ENCODE data around the gene SBF2. TPM values are rescaled to one million over a fixed set of nuclear protein-coding genes. Genes with fewer than 3 reads are reported as not detected.

The SBF2 gene
- polyA plus RNA-seq, 1 donor (not counting 4 experiments of a cell fraction or from before 2014, with no cell fraction given), result 24.5 TPM

- H3K9me3 ChIP-seq (ENCODE audit: control insufficient read depth, low read depth, low read length), result no peaks in the 10 kb centered on the region
- H4K20me1 ChIP-seq (ENCODE audit: control insufficient read depth, extremely low read depth, insufficient read depth, low read length), result no peaks in the 10 kb centered on the region
- no peaks in the 10 kb centered on the region for H3K79me2 ChIP-seq (ENCODE audit: control insufficient read depth, insufficient read depth, low read length)
- H3K4me1 ChIP-seq (ENCODE audit: control insufficient read depth, extremely low read depth, insufficient read depth, low read length), result no peaks in the 10 kb centered on the region
- TF ChIP-seq CTCF (optimal IDR thresholded peaks at IDR 0.05 in 1 of 3, IDR thresholded peaks at IDR 0.05 in 1 of 3, conservative IDR thresholded peaks at IDR 0.05 in 1 of 3; ENCODE audit: extremely low read depth in 1 of 3, insufficient read depth in 2 of 3, low read length in 3 of 3) (no peak), EZH2 (IDR thresholded peaks at IDR 0.05; ENCODE audit: low read length) (no peak)
- no peak overlapping the region for H3K9ac ChIP-seq (ENCODE audit: control insufficient read depth, extremely low read depth, insufficient read depth, low read length)
- FAIRE-seq, result no peak
- DNase-seq (ENCODE audit: low read depth, low spot score), result no peak
- H3K36me3 ChIP-seq (ENCODE audit: control insufficient read depth in 2 of 2, extremely low read depth in 1 of 2, insufficient read depth in 2 of 2, low read length in 2 of 2), result peaks cover 0 to 1% of the 10 kb centered on the region in 2 experiments
- H3K9me1 ChIP-seq (ENCODE audit: control insufficient read depth, extremely low read depth, insufficient read depth, low read length), result no peaks in the 10 kb centered on the region
- no peak overlapping the region for H3K27ac ChIP-seq (ENCODE audit: control insufficient read depth, insufficient read depth, low read length)
- no peak overlapping the region for H2AFZ ChIP-seq (ENCODE audit: control insufficient read depth, low read length)
- dilution Hi-C loops (cut with MboI; ENCODE audit: extremely low pct_ligation_motif_present, low sequenced_read_pairs), result no loop called here
- H3K27me3 ChIP-seq (ENCODE audit: control insufficient read depth, extremely low read depth, insufficient read depth, low read length), result no peaks in the 10 kb centered on the region
- no peak overlapping the region for H3K4me3 ChIP-seq (ENCODE audit: control insufficient read depth in 2 of 3, extremely low read depth in 1 of 3, insufficient read depth in 2 of 3, low read depth in 1 of 3, low read length in 3 of 3)
- H3K4me2 ChIP-seq (ENCODE audit: control insufficient read depth, extremely low read depth, insufficient read depth, low read depth, low read length), result no peak overlapping the region
Measured at GRCh38 chr11:10017911-10018310, 276.1 kb downstream of the SBF2 start.

- H4K20me1 ChIP-seq (ENCODE audit: control insufficient read depth, extremely low read depth, insufficient read depth, low read length), result no peaks in the 10 kb centered on the region
- no peak overlapping the region for H3K4me3 ChIP-seq (ENCODE audit: control insufficient read depth in 2 of 3, extremely low read depth in 1 of 3, insufficient read depth in 2 of 3, low read depth in 1 of 3, low read length in 3 of 3)
- no peak overlapping the region for H2AFZ ChIP-seq (ENCODE audit: control insufficient read depth, low read length)
- no peak for TF ChIP-seq CTCF (optimal IDR thresholded peaks at IDR 0.05 in 1 of 3, IDR thresholded peaks at IDR 0.05 in 1 of 3, conservative IDR thresholded peaks at IDR 0.05 in 1 of 3; ENCODE audit: extremely low read depth in 1 of 3, insufficient read depth in 2 of 3, low read length in 3 of 3)
- dilution Hi-C loops (cut with MboI; ENCODE audit: extremely low pct_ligation_motif_present, low sequenced_read_pairs), result no loop called here
- no peak overlapping the region for H3K27ac ChIP-seq (ENCODE audit: control insufficient read depth, insufficient read depth, low read length)
- DNase-seq (ENCODE audit: low read depth, low spot score), result no peak
- H3K4me2 ChIP-seq (ENCODE audit: control insufficient read depth, extremely low read depth, insufficient read depth, low read depth, low read length), result no peak overlapping the region
- H3K27me3 ChIP-seq (ENCODE audit: control insufficient read depth, extremely low read depth, insufficient read depth, low read length), result no peaks in the 10 kb centered on the region
- H3K4me1 ChIP-seq (ENCODE audit: control insufficient read depth, extremely low read depth, insufficient read depth, low read length), result no peaks in the 10 kb centered on the region
- H3K79me2 ChIP-seq (ENCODE audit: control insufficient read depth, insufficient read depth, low read length), result no peaks in the 10 kb centered on the region
- H3K9ac ChIP-seq (ENCODE audit: control insufficient read depth, extremely low read depth, insufficient read depth, low read length), result no peak overlapping the region
- no peaks in the 10 kb centered on the region for H3K9me1 ChIP-seq (ENCODE audit: control insufficient read depth, extremely low read depth, insufficient read depth, low read length)
- H3K9me3 ChIP-seq (ENCODE audit: control insufficient read depth, low read depth, low read length), result peaks cover under 1% of the 10 kb centered on the region
- FAIRE-seq, result no peak
- H3K36me3 ChIP-seq (ENCODE audit: control insufficient read depth in 2 of 2, extremely low read depth in 1 of 2, insufficient read depth in 2 of 2, low read length in 2 of 2), result peaks cover 0 to 1% of the 10 kb centered on the region in 2 experiments
Measured at GRCh38 chr11:10017050-10017449, 277.0 kb downstream of the SBF2 start.

All from keratinocyte (primary cell).